DND-41 (cell line): ENCODE measurements around the gene SFXN5.

ENCODE experiments used
- ATAC-seq: fragments of 200-7000 bp; cut with Tn5 transposase; 3 replicates; pipeline ENCODE4 v1.9.1; 2021; ENCODE audit warnings: low read depth; ENCODE audit not compliant: insufficient read depth
- DNase-seq: peaks from one replicate; pipeline ENCODE4 v3.0.0-alpha.2; 2020
- H2AFZ ChIP-seq: 2 replicates; pipeline ENCODE4 v1.6.0; 2012; ENCODE audit warnings: low read depth, low read length
- H3K27ac ChIP-seq: 2 replicates; pipeline ENCODE4 v1.5.1; 2012; ENCODE audit warnings: low read length, inconsistent platforms
- H3K27me3 ChIP-seq: fragments of 200-600 bp; sonication (generic); 2 replicates; pipeline ENCODE4 v1.6.0; 2012; ENCODE audit warnings: low read length, mild to moderate bottlenecking, inconsistent platforms; ENCODE audit not compliant: insufficient read depth, poor library complexity
- H3K36me3 ChIP-seq: 2 replicates; pipeline ENCODE4 v1.5.1; 2012; ENCODE audit warnings: low read length, inconsistent platforms; ENCODE audit not compliant: insufficient read depth
- H3K4me1 ChIP-seq: 2 replicates; pipeline ENCODE4 v1.5.1; 2012; ENCODE audit warnings: mild to moderate bottlenecking, low read length; ENCODE audit not compliant: insufficient read depth
- H3K4me2 ChIP-seq: 2 replicates; pipeline ENCODE4 v1.6.0; 2012; ENCODE audit warnings: mild to moderate bottlenecking, moderate library complexity, low read length, inconsistent platforms; ENCODE audit not compliant: insufficient read depth
- H3K4me3 ChIP-seq, 2 experiments: fragments of 200-600 bp in 1 of 2; shearing (Covaris generic) in 1 of 2; 2 replicates each; pipeline ENCODE4 v1.5.1; 2012 to 2016; ENCODE audit warnings: inconsistent platforms in 2 of 2, low read length in 2 of 2, mild to moderate bottlenecking in 2 of 2, low read depth in 1 of 2, moderate library complexity in 1 of 2
- H3K79me2 ChIP-seq: 2 replicates; pipeline ENCODE4 v1.6.0; 2012; ENCODE audit warnings: low read length, inconsistent platforms; ENCODE audit not compliant: insufficient read depth
- H3K9ac ChIP-seq: 2 replicates; pipeline ENCODE4 v1.6.0; 2012; ENCODE audit warnings: low read depth, mild to moderate bottlenecking, inconsistent platforms, low read length, moderate library complexity
- H3K9me3 ChIP-seq: 2 replicates; pipeline ENCODE4 v1.5.1; 2012; ENCODE audit warnings: low read length, moderate library complexity, mild to moderate bottlenecking, inconsistent platforms; ENCODE audit not compliant: insufficient read depth, severe bottlenecking
- H4K20me1 ChIP-seq: 2 replicates; pipeline ENCODE4 v1.6.0; 2012; ENCODE audit warnings: low read length; ENCODE audit not compliant: insufficient read depth
- EZH2 ChIP-seq: IDR thresholded peaks from 3 replicates; pipeline ENCODE4 v1.6.1; 2012; ENCODE audit warnings: borderline replicate concordance, low read depth, mild to moderate bottlenecking, moderate library complexity, low read length, inconsistent platforms; ENCODE audit not compliant: severe bottlenecking
- TF ChIP-seq, protein P1 (sequence below): IDR thresholded peaks from 2 replicates; pipeline ENCODE4 v1.5.1; 2012; ENCODE audit warnings: borderline replicate concordance, low read length, moderate library complexity, mild to moderate bottlenecking; ENCODE audit not compliant: poor library complexity, severe bottlenecking; ENCODE audit errors: extremely low read depth

Gene SFXN5

DNA sequence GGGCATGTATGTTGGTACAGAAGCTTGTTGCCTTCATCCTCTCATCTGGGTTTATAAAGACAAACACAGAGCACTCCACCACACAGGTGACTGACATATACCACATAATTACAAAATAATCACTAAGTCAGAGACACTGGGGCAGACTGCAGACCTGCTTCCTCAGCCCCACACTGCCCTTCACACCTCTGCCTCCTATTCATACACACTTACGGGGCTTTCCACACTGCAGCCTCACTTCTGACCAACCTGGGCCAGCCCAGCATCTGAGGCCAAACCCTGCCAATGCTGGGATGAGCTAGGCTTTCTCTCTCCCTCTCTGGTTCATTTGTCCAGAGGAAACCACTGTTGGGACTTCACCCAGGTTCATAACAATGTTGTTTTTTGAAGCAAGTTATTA, 149.7 kb downstream of the SFXN5 start:
- no peaks in the 10 kb centered on the region for H4K20me1 ChIP-seq
- H3K36me3 ChIP-seq = no peaks in the 10 kb centered on the region
- no peak overlapping the region for H3K27ac ChIP-seq
- TF ChIP-seq, protein P1, sequence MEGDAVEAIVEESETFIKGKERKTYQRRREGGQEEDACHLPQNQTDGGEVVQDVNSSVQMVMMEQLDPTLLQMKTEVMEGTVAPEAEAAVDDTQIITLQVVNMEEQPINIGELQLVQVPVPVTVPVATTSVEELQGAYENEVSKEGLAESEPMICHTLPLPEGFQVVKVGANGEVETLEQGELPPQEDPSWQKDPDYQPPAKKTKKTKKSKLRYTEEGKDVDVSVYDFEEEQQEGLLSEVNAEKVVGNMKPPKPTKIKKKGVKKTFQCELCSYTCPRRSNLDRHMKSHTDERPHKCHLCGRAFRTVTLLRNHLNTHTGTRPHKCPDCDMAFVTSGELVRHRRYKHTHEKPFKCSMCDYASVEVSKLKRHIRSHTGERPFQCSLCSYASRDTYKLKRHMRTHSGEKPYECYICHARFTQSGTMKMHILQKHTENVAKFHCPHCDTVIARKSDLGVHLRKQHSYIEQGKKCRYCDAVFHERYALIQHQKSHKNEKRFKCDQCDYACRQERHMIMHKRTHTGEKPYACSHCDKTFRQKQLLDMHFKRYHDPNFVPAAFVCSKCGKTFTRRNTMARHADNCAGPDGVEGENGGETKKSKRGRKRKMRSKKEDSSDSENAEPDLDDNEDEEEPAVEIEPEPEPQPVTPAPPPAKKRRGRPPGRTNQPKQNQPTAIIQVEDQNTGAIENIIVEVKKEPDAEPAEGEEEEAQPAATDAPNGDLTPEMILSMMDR = no peak
- peaks cover 7% of the 10 kb centered on the region for H3K27me3 ChIP-seq
- no peaks in the 10 kb centered on the region for H3K79me2 ChIP-seq
- no peak overlapping the region for H3K4me3 ChIP-seq
- H3K4me1 ChIP-seq = no peaks in the 10 kb centered on the region
- no peak for ATAC-seq
- H3K4me2 ChIP-seq = no peak overlapping the region
- DNase-seq = no peak
- H2AFZ ChIP-seq = no peak overlapping the region
- H3K9ac ChIP-seq = no peak overlapping the region
- no peaks in the 10 kb centered on the region for H3K9me3 ChIP-seq

DNA sequence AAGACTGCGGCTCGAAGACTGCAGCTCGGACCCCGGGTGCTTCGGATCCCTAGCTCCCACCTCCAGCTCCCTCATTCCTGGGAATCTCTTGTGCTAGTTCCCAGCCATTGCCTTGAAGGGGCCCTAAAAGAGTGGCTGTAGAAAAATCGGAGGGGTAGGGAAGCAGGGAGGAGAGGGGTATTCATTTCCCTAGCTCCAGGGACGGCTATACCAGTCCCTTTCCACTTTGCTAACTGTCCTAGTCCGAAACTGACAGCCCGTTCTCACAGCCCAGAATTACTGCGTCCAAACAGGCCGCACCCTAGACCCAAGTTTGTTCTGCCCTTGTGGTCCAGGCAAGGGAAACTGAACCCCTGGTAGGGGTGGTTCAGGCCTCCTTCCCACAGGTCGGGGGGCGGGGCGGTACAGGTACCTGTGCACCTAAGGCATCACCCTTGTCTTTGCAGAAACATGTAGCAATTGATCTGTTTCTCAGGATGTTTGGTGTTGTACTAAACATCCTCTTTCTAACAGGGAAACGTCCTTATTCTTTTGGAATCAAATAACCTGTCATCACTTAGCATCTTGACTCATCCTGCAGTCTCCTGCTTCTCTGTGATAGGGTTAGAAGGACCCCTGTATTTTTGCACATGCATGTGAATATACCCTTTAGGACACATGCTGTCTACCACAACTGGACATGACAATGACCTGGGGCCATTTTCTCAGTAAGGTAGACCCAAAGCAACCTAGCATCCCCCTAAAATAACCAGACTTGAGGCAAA, 150.2 kb downstream of the SFXN5 start:
- TF ChIP-seq EZH2 = no peak
- TF ChIP-seq, protein P1 = no peak
- Histone ChIP-seq H3K4me1 (no peaks in the 10 kb centered on the region), H3K4me2 (no peak overlapping the region), H3K9ac (no peak overlapping the region), H3K79me2 (no peaks in the 10 kb centered on the region), H3K4me3 (no peak overlapping the region), H2AFZ (no peak overlapping the region), H3K27ac (no peak overlapping the region), H4K20me1 (no peaks in the 10 kb centered on the region), H3K9me3 (no peaks in the 10 kb centered on the region), H3K36me3 (no peaks in the 10 kb centered on the region), H3K27me3 (peaks cover 1% of the 10 kb centered on the region)
- DNase-seq (no peak), ATAC-seq (no peak)

DNA sequence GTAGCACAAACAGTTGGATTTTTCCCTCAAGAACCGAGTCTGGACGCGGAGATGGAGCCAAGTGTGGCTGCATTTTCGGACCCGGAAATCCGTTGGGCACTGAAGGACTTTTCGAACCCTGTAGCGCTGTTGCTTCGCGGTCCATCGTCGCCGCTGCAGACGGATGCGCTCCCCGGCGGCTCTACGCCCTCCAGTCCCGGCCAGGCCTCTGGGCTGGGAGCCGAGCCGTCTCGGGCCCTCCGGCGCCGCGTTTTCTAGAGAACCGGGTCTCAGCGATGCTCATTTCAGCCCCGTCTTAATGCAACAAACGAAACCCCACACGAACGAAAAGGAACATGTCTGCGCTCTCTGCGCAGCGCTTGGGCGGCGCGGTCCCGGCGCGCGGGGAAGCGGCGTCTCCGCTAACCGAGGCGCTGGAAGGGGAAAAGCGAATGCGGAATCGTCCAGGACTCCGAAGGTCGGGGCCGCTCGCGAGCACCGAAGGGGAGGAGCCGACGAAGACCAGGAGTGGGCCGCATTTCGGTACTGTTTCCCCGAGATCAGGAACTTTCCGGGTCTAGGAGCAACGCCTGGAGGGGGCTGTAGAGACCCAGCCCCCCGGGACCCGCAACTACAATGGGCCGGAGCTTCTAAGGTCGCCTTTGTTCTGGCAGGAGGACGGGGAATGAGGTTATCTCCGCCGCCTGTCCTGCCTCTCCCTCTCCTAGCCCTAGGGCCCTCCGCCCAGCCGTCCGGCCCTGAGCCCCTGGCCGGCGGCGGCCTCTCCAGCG, 151.0 kb downstream of the SFXN5 start:
- TF ChIP-seq, protein P1 = no peak
- no peak for TF ChIP-seq EZH2
- DNase-seq = no peak
- Histone ChIP-seq H3K79me2 (no peaks in the 10 kb centered on the region), H2AFZ (no peak overlapping the region), H3K27me3 (no peaks in the 10 kb centered on the region), H3K4me1 (no peaks in the 10 kb centered on the region), H4K20me1 (no peaks in the 10 kb centered on the region), H3K4me2 (no peak overlapping the region), H3K36me3 (no peaks in the 10 kb centered on the region), H3K9ac (no peak overlapping the region), H3K4me3 (no peak overlapping the region), H3K27ac (no peak overlapping the region), H3K9me3 (no peaks in the 10 kb centered on the region)
- ATAC-seq = no peak
